Ammon's horn (tissue), 1 donor: ENCODE measurements around the gene ICA1.
A peak's percentile ranks its signal among the peaks of the same experiment; 100 is the strongest.
"Not testable (repeated sequence)": the region's sequence is repeated elsewhere in the genome, so short reads cannot be mapped to it uniquely, and the experiment has no call there.

Experiments
- DNase-seq: peaks from one replicate; pipeline ENCODE4 v3.0.0-alpha.2; 2016; ENCODE audit warnings: low spot score

ICA1 gene

GRCh38 chr7:8261711-8262695 is at the start of gene ICA1:
TSS of gene ICA1 (minus strand) at chr7:8262167. CDS start at chr7:8235926, 26,241 bp downstream.
- peak; percentile 52 for DNase-seq

GRCh38 chr7:8310876-8311275 is 48.9 kb upstream of the ICA1 start:
- no peak for DNase-seq

GRCh38 chr7:8305625-8306388 is 43.8 kb upstream of the ICA1 start:
- no peak for DNase-seq

DNA sequence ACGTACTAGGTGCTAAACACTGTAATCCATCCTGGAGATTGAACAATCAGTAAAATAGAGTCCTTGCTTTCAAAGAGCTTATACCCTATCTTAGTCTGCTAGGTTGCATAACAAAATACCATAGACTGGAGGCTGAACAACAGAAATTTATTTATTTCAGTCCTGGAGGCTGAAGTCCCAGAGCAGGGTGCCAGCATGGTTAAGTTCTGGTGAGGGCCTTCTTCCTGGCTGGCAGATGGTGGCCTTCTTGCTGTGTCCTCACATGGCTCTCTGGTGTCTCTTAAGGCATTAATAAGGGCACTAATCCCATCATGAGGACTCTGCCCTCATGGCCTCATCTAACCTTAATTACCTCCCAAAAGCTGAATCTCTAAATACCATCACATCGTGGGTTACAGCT is 43.1 kb upstream of the ICA1 start:
- no peak for DNase-seq

DNA sequence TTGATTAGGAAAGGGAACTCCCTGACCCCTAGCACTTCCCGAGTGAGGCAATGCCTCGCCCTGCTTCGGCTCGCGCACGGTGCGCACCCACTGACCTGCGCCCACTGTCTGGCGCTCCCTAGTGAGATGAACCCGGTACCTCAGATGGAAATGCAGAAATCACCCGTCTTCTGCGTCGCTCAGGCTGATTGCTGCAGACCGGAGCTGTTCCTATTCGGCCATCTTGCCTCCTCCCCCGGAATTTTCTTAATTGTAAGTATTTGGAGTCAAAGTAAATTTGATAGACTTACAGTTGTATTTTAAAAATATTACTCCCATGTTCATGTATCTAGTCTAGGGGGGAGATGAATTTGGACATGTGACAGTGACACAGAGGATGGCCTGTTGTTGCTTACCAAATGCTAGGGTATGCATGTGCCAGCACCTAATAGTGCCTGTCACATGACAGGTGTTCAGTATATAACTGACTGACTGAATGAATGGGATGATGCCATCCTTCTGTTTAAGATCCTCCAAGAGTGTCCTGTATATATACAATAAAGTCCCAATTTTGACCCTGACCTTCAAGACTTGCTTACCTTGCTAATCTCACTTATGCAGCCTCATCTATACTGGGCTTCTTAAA is 42.0 kb upstream of the ICA1 start:
- no peak for DNase-seq

DNA sequence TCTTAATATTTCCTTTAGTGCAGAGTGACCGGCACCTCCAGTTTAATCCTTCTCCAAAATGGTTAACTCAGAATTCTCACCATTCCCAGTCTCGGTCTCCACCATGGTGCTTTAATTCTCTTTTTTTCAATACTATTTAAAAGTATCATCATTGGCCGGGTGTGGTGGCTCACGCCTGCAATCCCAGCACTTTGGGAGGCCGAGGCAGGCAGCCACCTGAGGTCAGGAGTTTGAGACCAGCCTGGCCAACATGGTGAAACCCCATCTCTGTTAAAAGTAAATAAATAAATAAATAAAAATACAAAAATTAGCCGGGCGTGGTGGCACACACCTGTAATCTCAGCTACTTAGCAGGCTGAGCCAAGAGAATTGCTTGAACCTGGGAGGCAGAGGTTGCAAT is 35.1 kb upstream of the ICA1 start:
- not testable (repeated sequence) for DNase-seq

GRCh38 chr7:8296362-8296659 is 34.3 kb upstream of the ICA1 start:
- DNase-seq, result no peak

GRCh38 chr7:8295638-8296361 is 33.8 kb upstream of the ICA1 start:
- peak; percentile 93 for DNase-seq

DNA sequence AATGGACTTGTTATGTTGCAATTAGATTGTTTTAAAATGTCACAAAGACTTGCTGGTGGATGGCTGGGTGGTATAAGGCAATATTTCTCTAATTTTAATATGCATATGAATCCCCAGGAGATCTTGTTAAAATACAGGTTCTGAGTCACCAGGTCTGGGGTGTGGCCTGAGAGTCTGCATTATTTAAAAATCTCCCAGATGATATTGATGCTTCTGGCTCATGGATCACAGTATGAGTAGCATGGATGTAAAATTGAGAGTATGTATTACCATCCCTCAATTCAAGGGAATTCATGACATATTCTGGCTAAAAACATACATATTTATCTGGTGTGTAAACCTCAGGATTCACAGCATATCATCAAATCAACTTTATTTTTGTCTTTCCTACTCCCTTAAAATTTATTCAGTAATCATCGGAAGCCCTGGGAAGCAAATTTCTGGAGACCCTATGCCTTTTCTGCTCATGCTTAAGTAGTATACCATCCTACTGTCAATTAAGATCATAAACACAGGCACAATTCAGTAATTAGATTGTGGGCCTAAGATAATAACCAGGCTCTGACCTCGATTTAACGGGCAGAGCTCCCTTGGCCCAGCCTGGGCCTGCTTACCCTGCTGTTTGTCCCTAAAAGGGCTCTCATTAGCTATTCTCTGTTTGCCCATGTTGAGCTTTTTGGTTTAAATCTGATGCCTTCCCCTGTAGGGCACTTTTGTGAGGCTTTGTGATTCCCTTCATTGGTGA is 29.6 kb upstream of the ICA1 start:
- no peak for DNase-seq

DNA sequence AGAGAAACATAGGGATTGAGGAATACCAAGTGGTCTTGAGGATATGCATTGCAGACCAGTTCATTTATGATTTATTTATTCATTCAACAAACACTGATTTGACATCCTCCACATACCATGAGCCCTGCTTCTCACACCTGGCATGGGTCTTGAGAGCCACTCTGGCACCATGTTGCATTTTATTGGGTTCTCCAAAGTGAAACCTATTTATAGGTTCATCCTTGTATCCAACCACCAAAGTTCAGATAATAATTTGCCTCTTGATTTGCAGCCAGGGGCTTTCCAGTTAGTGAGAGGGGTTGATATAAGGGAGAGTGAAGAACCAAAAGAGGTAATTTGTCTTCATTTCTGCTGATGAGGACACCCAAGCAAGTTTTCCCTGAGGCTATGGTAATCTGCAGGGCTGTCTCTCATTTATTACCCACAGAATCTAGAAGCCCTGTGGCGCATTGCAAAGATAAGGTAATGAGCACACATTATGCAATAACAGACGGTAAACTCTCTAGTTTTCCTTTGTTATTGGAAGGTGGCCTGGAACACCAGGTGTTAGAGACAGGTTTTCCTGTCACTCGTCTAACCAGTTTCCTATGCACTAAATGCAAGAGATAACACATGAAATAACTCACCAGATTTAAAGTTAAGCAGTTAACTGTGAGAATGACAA is 28.8 kb upstream of the ICA1 start:
- no peak for DNase-seq

- DNase-seq, result no peak
Observed at GRCh38 chr7:8286118-8286517, 24.2 kb upstream of the ICA1 start.

- no peak for DNase-seq
Observed at GRCh38 chr7:8285155-8285554, 23.2 kb upstream of the ICA1 start.

DNA sequence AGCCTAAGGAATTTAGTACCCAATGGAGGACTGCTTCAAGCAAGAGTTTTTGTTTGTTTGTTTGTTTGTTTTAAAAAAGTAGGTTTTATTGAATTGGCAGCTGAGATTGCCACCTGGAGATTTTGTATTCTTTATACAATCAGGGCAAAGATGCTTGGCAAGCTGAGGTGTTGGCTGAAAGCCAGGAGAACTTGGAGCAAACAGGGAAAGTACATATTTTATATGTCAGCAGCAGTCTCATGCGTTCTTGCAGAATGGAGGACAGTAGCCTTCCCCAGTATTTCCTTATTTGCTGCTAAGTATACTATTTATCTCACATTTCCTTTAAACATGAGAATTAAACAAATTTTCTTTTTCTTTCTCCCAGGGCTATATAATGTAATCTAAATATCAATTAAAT is 22.6 kb upstream of the ICA1 start:
- no peak for DNase-seq

GRCh38 chr7:8283968-8284367 is 22.0 kb upstream of the ICA1 start:
- DNase-seq, result no peak

GRCh38 chr7:8282871-8283270 is 20.9 kb upstream of the ICA1 start:
- no peak for DNase-seq

DNA sequence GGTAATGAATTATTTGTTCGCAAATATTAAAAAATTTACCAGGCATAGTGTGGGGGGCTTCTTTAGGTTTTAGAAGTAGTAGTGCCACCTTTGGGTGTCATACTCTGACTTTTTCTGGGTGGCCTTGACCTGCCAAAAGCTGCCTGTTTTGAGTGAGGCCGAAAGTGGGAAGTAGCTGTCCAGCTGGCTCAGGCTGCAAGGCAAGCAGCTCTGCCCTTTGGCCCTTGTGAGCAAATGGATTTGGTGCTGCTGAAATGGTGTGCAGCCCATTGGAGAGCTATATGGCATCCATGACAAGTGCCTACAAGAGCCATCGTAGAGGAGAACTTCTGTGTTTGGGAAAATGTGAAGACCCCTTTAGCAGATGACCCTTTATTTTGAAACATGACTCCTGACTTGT is 20.2 kb upstream of the ICA1 start:
- DNase-seq, result no peak

- no peak for DNase-seq
Observed at GRCh38 chr7:8278183-8278582, 16.2 kb upstream of the ICA1 start.

- DNase-seq, result no peak
Observed at GRCh38 chr7:8277394-8277982, 15.5 kb upstream of the ICA1 start.

DNA sequence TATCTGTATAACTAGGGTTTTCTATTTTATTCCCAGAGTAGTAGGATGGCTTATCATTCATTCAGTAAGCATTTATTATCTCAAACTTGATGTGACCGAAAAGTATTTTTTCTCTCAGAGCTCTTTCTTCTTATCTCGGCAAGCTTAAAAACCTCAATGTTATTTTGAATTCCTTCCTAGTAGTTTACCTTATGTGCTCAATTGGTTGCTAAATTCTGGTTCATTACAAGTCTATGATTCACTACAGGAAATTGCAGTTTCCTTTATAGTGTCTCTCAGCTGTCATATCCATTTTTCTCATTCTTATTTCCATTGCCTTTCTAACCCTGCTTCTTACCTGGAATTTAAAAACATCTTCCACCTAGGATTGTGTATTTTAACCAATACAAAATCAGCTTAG is 12.6 kb upstream of the ICA1 start:
- no peak for DNase-seq

DNA sequence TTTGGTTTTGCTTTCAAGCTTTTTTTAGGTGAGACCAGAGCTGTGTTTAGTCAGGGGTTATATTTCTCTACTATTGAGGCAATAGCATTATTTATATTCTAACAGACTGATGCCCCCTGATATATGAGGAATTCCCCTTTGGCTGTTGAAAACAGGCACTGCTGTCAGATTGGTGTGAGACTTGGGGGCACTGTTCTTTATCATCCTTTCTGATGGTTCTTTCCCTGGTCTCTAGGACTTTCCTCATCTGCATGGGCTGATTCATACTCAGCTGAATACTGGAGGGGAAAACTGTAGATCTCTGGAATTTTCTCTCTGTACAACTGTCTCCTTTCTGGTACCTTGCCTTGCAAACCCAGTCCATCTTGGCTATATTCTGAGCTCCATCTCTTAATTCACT is 10.0 kb upstream of the ICA1 start:
- no peak for DNase-seq

GRCh38 chr7:8263048-8263447 is 1.1 kb upstream of the ICA1 start:
- DNase-seq, result no peak
